ENCODE data around the gene LSP1. TPM values are rescaled to one million over a fixed set of nuclear protein-coding genes. Genes with fewer than 3 reads are reported as not detected.

The LSP1 gene
- total and polyA plus RNA-seq, 2 of the 13 experiments (the other 11 are each of a cell fraction or from before 2014, with no cell fraction given) = 0.59 to 1.00 TPM

- FAIRE-seq = no peak
- BruUV-seq (replicated peaks) = no TSS peak
- Histone ChIP-seq H2AFZ (ENCODE audit: low read length) (no peak overlapping the region), H3K27me3 (ENCODE audit: control insufficient read depth in 1 of 2, insufficient read depth in 2 of 2, low read length in 2 of 2) (peaks cover 27 to 79% of the 10 kb centered on the region in 2 experiments), H3K4me1 (ENCODE audit: insufficient read depth, low read length) (no peaks in the 10 kb centered on the region), H3K9me3 (ENCODE audit: low read length) (no peaks in the 10 kb centered on the region), H4K20me1 (ENCODE audit: insufficient read depth, low read length) (no peaks in the 10 kb centered on the region), H3K79me2 (ENCODE audit: insufficient read depth, low read length) (no peaks in the 10 kb centered on the region), H3K4me2 (ENCODE audit: low read depth, low read length) (no peak overlapping the region), H3K36me3 (replicated peaks in 1 of 2; ENCODE audit: control insufficient read depth in 1 of 2, insufficient read depth in 2 of 2, low read length in 2 of 2) (no peaks in the 10 kb centered on the region), H3K4me3 (replicated peaks in 1 of 3; ENCODE audit: insufficient read depth in 1 of 3, low read depth in 2 of 3, low read length in 3 of 3) (no peak overlapping the region), H3K9ac (ENCODE audit: insufficient read depth, low read depth, low read length) (no peak overlapping the region), H3K27ac (ENCODE audit: extremely low read length, insufficient read depth, low read length) (no peak overlapping the region)
- TF ChIP-seq POLR2A (IDR thresholded peaks at IDR 0.05; ENCODE audit: insufficient read depth in 1 of 2, low read depth in 2 of 2, low read length in 2 of 2) (no peak), MXD3 (CRISPR knock-in tag; IDR thresholded peaks at IDR 0.05) (no peak), TGIF2 (CRISPR knock-in tag; IDR thresholded peaks at IDR 0.05) (no peak), IKZF5 (CRISPR knock-in tag; IDR thresholded peaks at IDR 0.05) (no peak), PHF5A (CRISPR knock-in tag; IDR thresholded peaks at IDR 0.05; ENCODE audit: low read depth, unreplicated experiment) (no peak), ZNF20 (CRISPR knock-in tag; IDR thresholded peaks at IDR 0.05) (no peak), BCL6 (CRISPR knock-in tag; IDR thresholded peaks at IDR 0.05) (no peak), MAFK (conservative IDR thresholded peaks at IDR 0.05 in 1 of 2, IDR thresholded peaks at IDR 0.05 in 1 of 2; ENCODE audit: low read length in 2 of 2) (no peak), RFX1 (IDR thresholded peaks at IDR 0.05) (no peak), ZNF10 (CRISPR knock-in tag; IDR thresholded peaks at IDR 0.05; ENCODE audit: borderline replicate concordance, low read depth) (no peak), CREM (IDR thresholded peaks at IDR 0.05) (no peak), CREM (CRISPR knock-in tag; IDR thresholded peaks at IDR 0.05) (no peak), ZNF235 (CRISPR knock-in tag; IDR thresholded peaks at IDR 0.05; ENCODE audit: borderline replicate concordance) (no peak), ESRRA (CRISPR knock-in tag; IDR thresholded peaks at IDR 0.05; ENCODE audit: low read depth) (no peak), MEIS2 (CRISPR knock-in tag; IDR thresholded peaks at IDR 0.05) (no peak), SP5 (CRISPR knock-in tag; IDR thresholded peaks at IDR 0.05; ENCODE audit: borderline replicate concordance, low read depth) (no peak), AFF4 (CRISPR knock-in tag; IDR thresholded peaks at IDR 0.05) (no peak), REPIN1 (CRISPR knock-in tag; IDR thresholded peaks at IDR 0.05; ENCODE audit: borderline replicate concordance, low read depth) (no peak)
- no peak for DNase-seq (ENCODE audit: low spot score)
- intact Hi-C loops (cut with micrococcal nuclease; ENCODE audit: unreplicated experiment) (no loop called here), in situ Hi-C loops (cut with HindIII; ENCODE audit: extremely low pct_ligation_motif_present, low pct_unique_long_range_greater_than_20kb) (no loop called here)
- ATAC-seq = no peak
- 10% methylated on average over 2 of the region's 12 CpGs for WGBS (ENCODE audit: low lambda C conversion rate)
- POLR2A ChIA-PET = no interaction called here
- CTCF ChIA-PET (ENCODE audit: low intra/inter-chr PET ratio, low total read pairs) = no interaction called here
These were observed 17.4 kb downstream of the LSP1 start for GRCh38 chr11:1870326-1870696.

Measured in HepG2 (cell line).